Calu3 (cell line): ENCODE data around the gene ITSN2. TPM values are rescaled to one million over a fixed set of nuclear protein-coding genes. Genes with fewer than 3 reads are reported as not detected.
"Not testable (repeated sequence)": the region's sequence is repeated elsewhere in the genome, so short reads cannot be mapped to it uniquely, and the experiment has no call there.

ENCODE experiments used
- Bru-seq: library from RNA; stranded (reverse); fragments of 400-500 nt; gene quantifications from one replicate; lab custom pipeline; 2021; lab: Mats Ljungman, UMichigan
- BruChase-seq, 2 experiments: library from RNA; stranded (reverse); fragments of 400-500 nt; gene quantifications; one replicate each; lab custom pipeline; 2021; lab: Mats Ljungman, UMichigan
- BruUV-seq: library from RNA; stranded (reverse); fragments of 400-500 nt; replicated peaks from 2 replicates; lab custom pipeline; 2021; lab: Mats Ljungman, UMichigan
- CTCF ChIA-PET: fragments of 300-600 bp; sonication (Branson Sonifier 250); formaldehyde crosslinking; loops from one replicate; lab custom pipeline; 2022; ENCODE audit warnings: antibody characterized with exemption; lab: Charles Lee
- DNase-seq: peaks from one replicate; pipeline ENCODE4 v3.0.0; 2022
- H3K27ac Mint-ChIP-seq: one replicate; pipeline ENCODE4 v1.8.0; 2022; ENCODE audit warnings: mixed read lengths; ENCODE audit not compliant: unreplicated experiment
- H3K27me3 Mint-ChIP-seq: one replicate; pipeline ENCODE4 v1.8.0; 2022; ENCODE audit warnings: mixed read lengths; ENCODE audit not compliant: unreplicated experiment
- H3K36me3 Mint-ChIP-seq: one replicate; pipeline ENCODE4 v1.8.0; 2022; ENCODE audit warnings: mild to moderate bottlenecking, moderate library complexity, mixed read lengths; ENCODE audit not compliant: insufficient read depth, unreplicated experiment
- H3K4me1 Mint-ChIP-seq: one replicate; pipeline ENCODE4 v1.8.0; 2022; ENCODE audit warnings: mild to moderate bottlenecking, low read depth, mixed read lengths; ENCODE audit not compliant: unreplicated experiment
- H3K4me3 Mint-ChIP-seq: one replicate; pipeline ENCODE4 v1.8.0; 2022; ENCODE audit warnings: mild to moderate bottlenecking, low read depth, moderate library complexity, mixed read lengths; ENCODE audit not compliant: unreplicated experiment
- H3K9me3 Mint-ChIP-seq: one replicate; pipeline ENCODE4 v1.8.0; 2022; ENCODE audit warnings: low read depth, mixed read lengths; ENCODE audit not compliant: unreplicated experiment
- intact Hi-C: fragments of 100-400 bp; cut with micrococcal nuclease; formaldehyde crosslinking; loops from one replicate; pipeline ENCODE4 v1.10.0; 2022; ENCODE audit not compliant: unreplicated experiment
- long read RNA-seq: library from polyadenylated mRNA; stranded (forward); transcript quantifications from one replicate; pipeline ENCODE4 v2.0.0, GENCODE V29; 2022
- total RNA-seq: library from RNA; stranded (reverse); gene quantifications from 2 replicates; pipeline ENCODE4 v1.2.3, GENCODE V29; 2022
- TF ChIP-seq, protein P1 (sequence below): fragments of 200-600 bp; IDR thresholded peaks from one replicate; pipeline ENCODE4 v1.8.0; 2022; ENCODE audit warnings: antibody characterized with exemption; ENCODE audit not compliant: unreplicated experiment

Gene ITSN2
- total RNA-seq (44.3 and 45.4 TPM in 2 replicates), Bru-seq, nascent RNA (percentile 82 among the genes with signal in this experiment), BruChase-seq, experiment 1, labeled RNA remaining after a 6-hour chase (percentile 78 among the genes with signal in this experiment), BruChase-seq, experiment 2, labeled RNA remaining after a 2-hour chase (percentile 73 among the genes with signal in this experiment)
- long read RNA-seq, full-length matches to known transcripts, result 1 of 15 reads
- long read RNA-seq, partial matches to known transcripts, result 2 of 15 reads
- long read RNA-seq, other reads (novel, unspliced or antisense), result 12 of 15 reads

GRCh38 chr2:24360050-24360962 lies at the start of gene ITSN2:
Gene ITSN2, minus strand, starts transcription at chr2:24360536. Its CDS starts 32,454 bp downstream, at chr2:24328082.
- Mint-ChIP-seq H3K4me1 (peaks cover 22% of the 10 kb centered on the region), H3K9me3 (no peaks in the 10 kb centered on the region), H3K4me3 (peak within 1 kb of the TSS; percentile 67), H3K27me3 (no peaks in the 10 kb centered on the region), H3K27ac (peak within 1 kb of the TSS; percentile 85), H3K36me3 (peaks cover 34% of the 10 kb centered on the region)
- DNase-seq, result peak; percentile 87
- intact Hi-C loops, result no loop called here
- TF ChIP-seq, protein P1, sequence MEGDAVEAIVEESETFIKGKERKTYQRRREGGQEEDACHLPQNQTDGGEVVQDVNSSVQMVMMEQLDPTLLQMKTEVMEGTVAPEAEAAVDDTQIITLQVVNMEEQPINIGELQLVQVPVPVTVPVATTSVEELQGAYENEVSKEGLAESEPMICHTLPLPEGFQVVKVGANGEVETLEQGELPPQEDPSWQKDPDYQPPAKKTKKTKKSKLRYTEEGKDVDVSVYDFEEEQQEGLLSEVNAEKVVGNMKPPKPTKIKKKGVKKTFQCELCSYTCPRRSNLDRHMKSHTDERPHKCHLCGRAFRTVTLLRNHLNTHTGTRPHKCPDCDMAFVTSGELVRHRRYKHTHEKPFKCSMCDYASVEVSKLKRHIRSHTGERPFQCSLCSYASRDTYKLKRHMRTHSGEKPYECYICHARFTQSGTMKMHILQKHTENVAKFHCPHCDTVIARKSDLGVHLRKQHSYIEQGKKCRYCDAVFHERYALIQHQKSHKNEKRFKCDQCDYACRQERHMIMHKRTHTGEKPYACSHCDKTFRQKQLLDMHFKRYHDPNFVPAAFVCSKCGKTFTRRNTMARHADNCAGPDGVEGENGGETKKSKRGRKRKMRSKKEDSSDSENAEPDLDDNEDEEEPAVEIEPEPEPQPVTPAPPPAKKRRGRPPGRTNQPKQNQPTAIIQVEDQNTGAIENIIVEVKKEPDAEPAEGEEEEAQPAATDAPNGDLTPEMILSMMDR, result no peak
- BruUV-seq, result no TSS peak
- CTCF ChIA-PET, result interaction anchor here (1.0 to 2.1 kb wide), 3 partner anchors 9 to 32 kb away, joined by 3 to 7 read pairs (median 3); no protein-coding TSS in a partner anchor

- no TSS peak for BruUV-seq
- CTCF ChIA-PET, result interaction anchor here (0.6 to 0.7 kb wide), 2 partner anchors 403 to 418 kb away, joined by 4 read pairs; no protein-coding TSS in a partner anchor
- Mint-ChIP-seq H3K4me3 (no peak overlapping the region), H3K27ac (no peak overlapping the region), H3K36me3 (no peaks in the 10 kb centered on the region), H3K27me3 (no peaks in the 10 kb centered on the region), H3K4me1 (peaks cover 4% of the 10 kb centered on the region), H3K9me3 (no peaks in the 10 kb centered on the region)
- intact Hi-C loops, result no loop called here
- TF ChIP-seq, protein P1, result no peak
- DNase-seq, result no peak
These were observed 48.8 kb upstream of the ITSN2 start for GRCh38 chr2:24409171-24409570.

DNA sequence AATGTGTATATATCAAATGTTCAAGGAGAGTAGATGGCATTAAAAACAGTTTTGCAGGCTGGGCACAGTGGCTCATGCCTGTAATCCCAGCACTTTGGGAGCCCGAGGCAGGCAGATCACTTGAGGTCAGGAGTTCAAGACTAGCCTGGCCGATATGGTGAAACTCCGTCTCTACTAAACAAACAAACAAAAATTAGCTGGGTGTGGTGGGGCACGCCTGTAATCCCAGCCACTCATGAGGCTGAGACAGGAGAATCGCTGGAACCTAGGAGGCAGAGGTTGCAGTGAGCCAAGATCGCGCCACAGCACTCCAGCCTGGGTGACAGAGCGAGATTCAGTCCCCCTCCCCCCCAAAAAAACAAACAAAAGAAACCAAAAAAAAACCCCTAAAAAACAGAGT lies 48.4 kb upstream of the ITSN2 start:
- intact Hi-C loops, H3K4me1 Mint-ChIP-seq, DNase-seq, H3K27ac Mint-ChIP-seq, H3K9me3 Mint-ChIP-seq, H3K27me3 Mint-ChIP-seq, BruUV-seq, H3K36me3 Mint-ChIP-seq, H3K4me3 Mint-ChIP-seq: not testable (repeated sequence)
- CTCF ChIA-PET, result interaction anchor here (0.6 to 0.7 kb wide), 2 partner anchors 404 to 419 kb away, joined by 4 read pairs; no protein-coding TSS in a partner anchor

DNA sequence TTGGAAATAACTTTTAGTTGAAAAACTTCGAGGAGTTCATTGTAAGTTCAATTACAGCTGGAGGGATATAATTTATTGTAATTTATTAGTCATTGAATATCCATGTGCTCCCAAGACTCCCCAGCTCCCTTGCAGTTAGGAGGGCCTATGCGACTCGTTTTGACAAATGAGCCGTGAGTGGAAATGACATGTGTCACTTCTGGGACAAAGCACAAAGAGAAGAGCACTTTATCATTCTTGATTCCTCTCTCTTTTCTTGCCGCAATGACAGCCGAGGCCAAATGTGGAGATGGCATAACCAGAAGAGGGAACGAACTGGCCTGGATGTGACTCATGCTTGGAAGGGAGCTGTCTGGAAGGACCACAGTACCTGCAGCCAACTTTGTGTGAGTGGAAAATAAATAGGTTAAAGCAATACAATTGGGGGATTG lies 44.2 kb upstream of the ITSN2 start:
- Mint-ChIP-seq H3K4me1 (peaks cover 8% of the 10 kb centered on the region), H3K36me3 (no peaks in the 10 kb centered on the region), H3K27ac (no peak overlapping the region), H3K9me3 (no peaks in the 10 kb centered on the region), H3K27me3 (peaks cover 10% of the 10 kb centered on the region), H3K4me3 (no peak overlapping the region)
- CTCF ChIA-PET, result interaction anchor here (0.5 to 0.6 kb wide), 2 partner anchors 407 to 924 kb away, joined by 3 read pairs; no protein-coding TSS in a partner anchor
- TF ChIP-seq, protein P1, result no peak
- DNase-seq, result peak; percentile 9
- BruUV-seq, result no TSS peak
- intact Hi-C loops, result no loop called here
